ENCODE data around the gene WBP2. TPM values are rescaled to one million over a fixed set of nuclear protein-coding genes. Genes with fewer than 3 reads are reported as not detected.

The WBP2 gene
- total and polyA plus RNA-seq, 2 experiments from 2014 or later: 61.3 to 160 TPM

GRCh38 chr17:75846692-75847613 is 8.2 kb downstream of the WBP2 start:
- peak in 1 of 2 donors; percentile 44 for DNase-seq (ENCODE audit: low read depth in 1 of 2, low spot score in 1 of 2)
- Histone ChIP-seq H3K4me1 (ENCODE audit: low read depth) (peaks cover 23% of the 10 kb centered on the region), H3K36me3 (peaks cover 22% of the 10 kb centered on the region), H3K27me3 (no peaks in the 10 kb centered on the region), H3K9me3 (ENCODE audit: low read depth) (no peaks in the 10 kb centered on the region), H3K4me3 (no peak overlapping the region), H3K27ac (peak overlapping the region; percentile 59)
- TF ChIP-seq CTCF (IDR thresholded peaks at IDR 0.05; ENCODE audit: low read depth, low read length): no peak

- no peaks in the 10 kb centered on the region for H3K9me3 ChIP-seq (ENCODE audit: low read depth)
- peak overlapping the region; percentile 59 for H3K27ac ChIP-seq
- TF ChIP-seq CTCF (IDR thresholded peaks at IDR 0.05; ENCODE audit: low read depth, low read length): no peak
- peaks cover 20% of the 10 kb centered on the region for H3K36me3 ChIP-seq
- H3K4me3 ChIP-seq: no peak overlapping the region
- peaks cover 23% of the 10 kb centered on the region for H3K4me1 ChIP-seq (ENCODE audit: low read depth)
- no peak for DNase-seq (ENCODE audit: low read depth in 1 of 2, low spot score in 1 of 2)
- no peaks in the 10 kb centered on the region for H3K27me3 ChIP-seq
Measured at GRCh38 chr17:75845933-75846691, 9.0 kb downstream of the WBP2 start.

- DNase-seq (ENCODE audit: low read depth in 1 of 2, low spot score in 1 of 2): peak; percentile 69 to 84
- Histone ChIP-seq H3K27me3 (no peaks in the 10 kb centered on the region), H3K9me3 (ENCODE audit: low read depth) (no peaks in the 10 kb centered on the region), H3K27ac (peak overlapping the region; percentile 59), H3K4me1 (ENCODE audit: low read depth) (peaks cover 23% of the 10 kb centered on the region), H3K36me3 (peaks cover 13% of the 10 kb centered on the region), H3K4me3 (no peak overlapping the region)
- TF ChIP-seq CTCF (IDR thresholded peaks at IDR 0.05; ENCODE audit: low read depth, low read length): peak; percentile 73
Measured at GRCh38 chr17:75845058-75845711, 9.9 kb downstream of the WBP2 start.

GRCh38 chr17:75844530-75845057 is 10.5 kb downstream of the WBP2 start:
- Histone ChIP-seq H3K4me1 (ENCODE audit: low read depth) (peaks cover 23% of the 10 kb centered on the region), H3K27ac (peak overlapping the region; percentile 59), H3K36me3 (peaks cover 11% of the 10 kb centered on the region), H3K27me3 (no peaks in the 10 kb centered on the region), H3K9me3 (ENCODE audit: low read depth) (no peaks in the 10 kb centered on the region), H3K4me3 (no peak overlapping the region)
- no peak for DNase-seq (ENCODE audit: low read depth in 1 of 2, low spot score in 1 of 2)
- no peak for TF ChIP-seq CTCF (IDR thresholded peaks at IDR 0.05; ENCODE audit: low read depth, low read length)
